Fibroblast of lung (primary cell): ENCODE results near the gene RNASE7. TPM values are rescaled to one million over a fixed set of nuclear protein-coding genes. Genes with fewer than 3 reads are reported as not detected.

ENCODE experiments used
- DNase-seq, 2 donors: peaks; one replicate each; pipeline versions ENCODE4 v3.0.0 to v3.0.0-alpha.2; 2010; ENCODE audit warnings: low read depth in 2 of 2
- H2AFZ ChIP-seq: 2 replicates; pipeline ENCODE4 v1.5.1; 2012; ENCODE audit warnings: low read length, control low read depth, inconsistent platforms
- H3K27ac ChIP-seq: 2 replicates; pipeline ENCODE4 v1.5.1; 2011; ENCODE audit warnings: low read length, control low read depth; ENCODE audit not compliant: insufficient read depth
- H3K27me3 ChIP-seq: 2 replicates; pipeline ENCODE4 v1.5.1; 2011; ENCODE audit warnings: mild to moderate bottlenecking, low read length; ENCODE audit not compliant: control insufficient read depth, insufficient read depth
- H3K36me3 ChIP-seq: 2 replicates; pipeline ENCODE4 v1.5.1; 2011; ENCODE audit warnings: low read length; ENCODE audit not compliant: control insufficient read depth, insufficient read depth
- H3K4me1 ChIP-seq: 2 replicates; pipeline ENCODE4 v1.5.1; 2011; ENCODE audit warnings: low read length; ENCODE audit not compliant: control insufficient read depth, insufficient read depth; ENCODE audit errors: extremely low read depth
- H3K4me2 ChIP-seq: 2 replicates; pipeline ENCODE4 v1.5.1; 2011; ENCODE audit warnings: low read length, control low read depth; ENCODE audit not compliant: insufficient read depth; ENCODE audit errors: extremely low read depth
- H3K4me3 ChIP-seq, 4 experiments: fragments of 200-600 bp in 1 of 4; sonication (generic) in 1 of 4; replicated peaks in 1 of 4; 2 replicates each; pipeline ENCODE4 v1.5.1; 2011 to 2016; ENCODE audit warnings: low read length in 4 of 4, low read depth in 3 of 4, mild to moderate bottlenecking in 3 of 4, control low read depth in 2 of 4, inconsistent platforms in 1 of 4, mixed read lengths in 1 of 4; ENCODE audit not compliant: insufficient read depth in 1 of 4; ENCODE audit errors: control extremely low read depth in 1 of 4
- H3K79me2 ChIP-seq: 2 replicates; pipeline ENCODE4 v1.5.1; 2012; ENCODE audit warnings: mild to moderate bottlenecking, low read length, inconsistent platforms; ENCODE audit not compliant: control insufficient read depth, insufficient read depth
- H3K9ac ChIP-seq: 2 replicates; pipeline ENCODE4 v1.5.1; 2011; ENCODE audit warnings: mild to moderate bottlenecking, low read length, control low read depth; ENCODE audit not compliant: insufficient read depth
- H3K9me3 ChIP-seq: 2 replicates; pipeline ENCODE4 v1.5.1; 2012; ENCODE audit warnings: low read depth, low read length; ENCODE audit not compliant: control insufficient read depth, insufficient read depth
- H4K20me1 ChIP-seq: 2 replicates; pipeline ENCODE4 v1.5.1; 2011; ENCODE audit warnings: low read length; ENCODE audit not compliant: control insufficient read depth, insufficient read depth; ENCODE audit errors: extremely low read depth
- CTCF ChIP-seq, 2 donors: IDR thresholded peaks in 1 of 2; conservative IDR thresholded peaks in 1 of 2; 1 replicate in 1 of 2; 2 replicates in 1 of 2; pipeline ENCODE4 v1.5.1; 2011 to 2012; ENCODE audit warnings: low read length in 2 of 2, control low read depth in 1 of 2, inconsistent platforms in 1 of 2, low read depth in 1 of 2, mild to moderate bottlenecking in 1 of 2
- EZH2 ChIP-seq: IDR thresholded peaks from 2 replicates; pipeline ENCODE4 v1.5.1; 2012; ENCODE audit warnings: low read length, control low read depth, mild to moderate bottlenecking; ENCODE audit errors: missing control alignments
- polyA plus RNA-seq, 2 donors: library from polyadenylated mRNA; depleted of rRNA in 1 of 2; stranded (reverse) in 1 of 2; unstranded in 1 of 2; fragments of >200 nt; gene quantifications; 2 replicates each; pipeline ENCODE4 v1.2.1, GENCODE V29; 2011 to 2012; ENCODE audit warnings: missing spikeins in 1 of 2
- total RNA-seq: library from RNA; depleted of rRNA; stranded (reverse); fragments of >200 nt; gene quantifications from 2 replicates; pipeline ENCODE4 v1.2.1, GENCODE V29; 2014

Gene RNASE7
- total and polyA plus RNA-seq, 2 donors (not counting 1 experiment from before 2014, with no cell fraction given) = not detected

- no peaks in the 10 kb centered on the region for H3K36me3 ChIP-seq
- no peak for DNase-seq
- no peaks in the 10 kb centered on the region for H4K20me1 ChIP-seq
- no peak for TF ChIP-seq CTCF (conservative IDR thresholded peaks at IDR 0.05 in 1 of 2, IDR thresholded peaks at IDR 0.05 in 1 of 2; ENCODE audit: low read depth in 1 of 2, low read length in 2 of 2)
- no peak for TF ChIP-seq EZH2
- H3K4me1 ChIP-seq = no peaks in the 10 kb centered on the region
- H3K4me2 ChIP-seq = no peak overlapping the region
- peaks cover 35% of the 10 kb centered on the region for H3K27me3 ChIP-seq
- H3K27ac ChIP-seq = no peak overlapping the region
- H3K79me2 ChIP-seq = no peaks in the 10 kb centered on the region
- H2AFZ ChIP-seq = no peak overlapping the region
- H3K4me3 ChIP-seq = no peak overlapping the region
- H3K9me3 ChIP-seq = no peaks in the 10 kb centered on the region
- H3K9ac ChIP-seq = no peak overlapping the region
Observed at GRCh38 chr14:21030531-21030930, 11.6 kb upstream of the RNASE7 start.

DNA sequence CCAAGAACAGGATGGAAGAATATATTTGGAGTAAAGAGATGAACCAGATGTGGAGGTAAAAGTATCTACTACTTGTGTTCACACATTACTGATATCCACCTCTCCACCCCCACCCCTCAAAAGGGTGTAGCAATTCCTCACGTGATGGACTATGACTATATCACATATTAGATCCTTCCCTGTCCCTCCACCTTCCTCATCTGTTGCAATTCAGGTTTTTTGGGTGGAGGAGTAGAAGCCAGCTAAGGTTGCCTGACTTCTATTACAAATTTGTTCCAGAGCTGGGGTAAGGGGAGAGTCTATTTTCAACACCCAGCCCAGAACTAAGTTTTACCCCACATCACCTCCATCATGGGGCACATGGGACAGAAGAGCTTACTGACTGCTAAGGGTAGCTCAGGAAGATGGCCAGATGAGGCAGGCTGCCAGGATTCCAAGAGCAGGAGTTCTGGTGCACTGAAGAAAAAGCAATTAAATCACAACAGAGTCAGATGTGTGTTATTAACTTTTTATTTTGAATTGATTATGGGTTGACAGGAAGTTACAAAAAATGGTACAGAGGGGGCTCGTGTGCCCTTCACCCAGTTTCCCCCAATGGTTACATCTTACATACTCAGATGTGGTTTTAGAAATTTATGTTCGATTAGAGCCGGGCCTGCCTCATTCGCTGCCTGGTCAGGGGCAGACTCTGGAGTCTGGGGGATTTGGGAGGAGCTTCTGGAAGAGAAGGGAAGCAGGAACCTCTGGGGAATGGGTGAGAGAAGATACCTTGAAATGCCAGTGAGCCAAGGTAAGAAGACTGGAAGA is 9.6 kb upstream of the RNASE7 start:
- Histone ChIP-seq H4K20me1 (no peaks in the 10 kb centered on the region), H3K27ac (no peak overlapping the region), H3K9me3 (no peaks in the 10 kb centered on the region), H3K27me3 (peaks cover 26% of the 10 kb centered on the region), H3K4me1 (no peaks in the 10 kb centered on the region), H3K36me3 (no peaks in the 10 kb centered on the region), H2AFZ (no peak overlapping the region), H3K9ac (no peak overlapping the region), H3K4me3 (no peak overlapping the region), H3K79me2 (no peaks in the 10 kb centered on the region), H3K4me2 (no peak overlapping the region)
- TF ChIP-seq EZH2 (no peak), CTCF (conservative IDR thresholded peaks at IDR 0.05 in 1 of 2, IDR thresholded peaks at IDR 0.05 in 1 of 2; ENCODE audit: low read depth in 1 of 2, low read length in 2 of 2) (no peak)
- no peak for DNase-seq

- peaks cover 29% of the 10 kb centered on the region for H3K27me3 ChIP-seq
- TF ChIP-seq EZH2 (no peak), CTCF (conservative IDR thresholded peaks at IDR 0.05 in 1 of 2, IDR thresholded peaks at IDR 0.05 in 1 of 2; ENCODE audit: low read depth in 1 of 2, low read length in 2 of 2) (no peak)
Observed at GRCh38 chr14:21033133-21033698, 8.9 kb upstream of the RNASE7 start.

More at GRCh38 chr14:21033133-21033698, 8.9 kb upstream of the RNASE7 start:
- Histone ChIP-seq H4K20me1 (no peaks in the 10 kb centered on the region), H3K4me3 (no peak overlapping the region), H3K9me3 (no peaks in the 10 kb centered on the region), H3K9ac (no peak overlapping the region), H3K4me1 (no peaks in the 10 kb centered on the region), H3K36me3 (no peaks in the 10 kb centered on the region), H3K79me2 (no peaks in the 10 kb centered on the region), H3K27ac (no peak overlapping the region), H2AFZ (no peak overlapping the region), H3K4me2 (no peak overlapping the region)
- DNase-seq = no peak
